Natural killer cell (primary cell): ENCODE data around the gene MMP15. TPM values are rescaled to one million over a fixed set of nuclear protein-coding genes. Genes with fewer than 3 reads are reported as not detected.
A peak's percentile ranks its signal among the peaks of the same experiment; 100 is the strongest.

Experiments used
- ATAC-seq, 3 donors: fragments of 150-1000 bp in 2 of 3; fragments of 200-7000 bp in 1 of 3; cut with Tn5 transposase; 1 replicate in 1 of 3; 2 replicates in 2 of 3; pipeline ENCODE4 v1.10.0; 2021; ENCODE audit warnings: mild to moderate bottlenecking in 2 of 3, moderate library complexity in 2 of 3
- DNase-seq, 2 donors: peaks; one replicate each; pipeline versions ENCODE4 v3.0.0 to v3.0.0-alpha.2; 2013 to 2021; ENCODE audit warnings: mixed read lengths in 1 of 2
- H3K27ac ChIP-seq: one replicate; pipeline ENCODE4 v1.5.1; 2013; ENCODE audit warnings: mild to moderate bottlenecking, low read length
- H3K27me3 ChIP-seq: one replicate; pipeline ENCODE4 v1.6.1; 2013; ENCODE audit warnings: low read length; ENCODE audit not compliant: control insufficient read depth, insufficient read depth
- H3K36me3 ChIP-seq: one replicate; pipeline ENCODE4 v1.6.1; 2013; ENCODE audit warnings: low read length; ENCODE audit not compliant: control insufficient read depth, insufficient read depth
- H3K4me1 ChIP-seq: one replicate; pipeline ENCODE4 v1.6.1; 2013; ENCODE audit warnings: low read length; ENCODE audit not compliant: control insufficient read depth, insufficient read depth
- H3K4me3 ChIP-seq: one replicate; pipeline ENCODE4 v1.5.1; 2013; ENCODE audit warnings: low read length
- H3K9me3 ChIP-seq: one replicate; pipeline ENCODE4 v1.6.1; 2013; ENCODE audit warnings: low read length; ENCODE audit not compliant: control insufficient read depth, insufficient read depth
- H3K27ac Mint-ChIP-seq, 2 donors: one replicate each; pipeline ENCODE4 v1.8.0; 2022; ENCODE audit warnings: mild to moderate bottlenecking in 2 of 2, mixed read lengths in 2 of 2, moderate library complexity in 1 of 2
- H3K27me3 Mint-ChIP-seq, 2 donors: one replicate each; pipeline ENCODE4 v1.8.0; 2022; ENCODE audit warnings: low read depth in 2 of 2, mixed read lengths in 2 of 2
- H3K36me3 Mint-ChIP-seq: one replicate; pipeline ENCODE4 v1.8.0; 2022; ENCODE audit warnings: mixed read lengths
- H3K4me1 Mint-ChIP-seq, 2 donors: one replicate each; pipeline ENCODE4 v1.8.0; 2022; ENCODE audit warnings: mixed read lengths in 2 of 2
- H3K4me3 Mint-ChIP-seq: one replicate; pipeline ENCODE4 v1.8.0; 2022; ENCODE audit warnings: mild to moderate bottlenecking, moderate library complexity, mixed read lengths
- H3K9me3 Mint-ChIP-seq, 2 donors: one replicate each; pipeline ENCODE4 v1.8.0; 2022; ENCODE audit warnings: mixed read lengths in 2 of 2
- WGBS: methylation state at CpG from one replicate; pipeline ENCODE4 v1.1.7; 2013; ENCODE audit warnings: missing lambda C conversion rate; ENCODE audit not compliant: insufficient coverage; 5-methylcytosine and 5-hydroxymethylcytosine counted together
- intact Hi-C: fragments of 100-400 bp; cut with micrococcal nuclease; formaldehyde crosslinking; loops from one replicate; pipeline ENCODE4 v1.14.2; 2022
- total RNA-seq, 4 donors: library from RNA; stranded (reverse); fragments of 120-200 nt in 1 of 4; gene quantifications; one replicate each; pipeline versions ENCODE4 v1.2.3 to v1.2.4, GENCODE V29; 2013 to 2022
- TF ChIP-seq, protein P1 (sequence below): fragments of 200-600 bp; IDR thresholded peaks from one replicate; pipeline ENCODE4 v1.8.0; 2022; ENCODE audit warnings: antibody characterized with exemption

The MMP15 gene
- total RNA-seq, 3 donors from 2014 or later (not counting 1 experiment from before 2014, with no cell fraction given): 0.23 to 0.27 (median 0.24) TPM

- Mint-ChIP-seq H3K9me3 (no peaks in the 10 kb centered on the region), H3K4me3 (no peak overlapping the region), H3K27ac (no peak overlapping the region), H3K4me1 (no peaks in the 10 kb centered on the region), H3K27me3 (peaks cover 0 to 4% of the 10 kb centered on the region in 2 donors), H3K36me3 (no peaks in the 10 kb centered on the region)
- H3K9me3 ChIP-seq: no peaks in the 10 kb centered on the region
- no peaks in the 10 kb centered on the region for H3K36me3 ChIP-seq
- DNase-seq (no peak), ATAC-seq (no peak)
- no peaks in the 10 kb centered on the region for H3K4me1 ChIP-seq
- no peaks in the 10 kb centered on the region for H3K27me3 ChIP-seq
- WGBS: 90% methylated on average over 5 of the region's 5 CpGs
- intact Hi-C loops: no loop called here
- H3K4me3 ChIP-seq: no peak overlapping the region
- H3K27ac ChIP-seq: no peak overlapping the region
- TF ChIP-seq, protein P1, sequence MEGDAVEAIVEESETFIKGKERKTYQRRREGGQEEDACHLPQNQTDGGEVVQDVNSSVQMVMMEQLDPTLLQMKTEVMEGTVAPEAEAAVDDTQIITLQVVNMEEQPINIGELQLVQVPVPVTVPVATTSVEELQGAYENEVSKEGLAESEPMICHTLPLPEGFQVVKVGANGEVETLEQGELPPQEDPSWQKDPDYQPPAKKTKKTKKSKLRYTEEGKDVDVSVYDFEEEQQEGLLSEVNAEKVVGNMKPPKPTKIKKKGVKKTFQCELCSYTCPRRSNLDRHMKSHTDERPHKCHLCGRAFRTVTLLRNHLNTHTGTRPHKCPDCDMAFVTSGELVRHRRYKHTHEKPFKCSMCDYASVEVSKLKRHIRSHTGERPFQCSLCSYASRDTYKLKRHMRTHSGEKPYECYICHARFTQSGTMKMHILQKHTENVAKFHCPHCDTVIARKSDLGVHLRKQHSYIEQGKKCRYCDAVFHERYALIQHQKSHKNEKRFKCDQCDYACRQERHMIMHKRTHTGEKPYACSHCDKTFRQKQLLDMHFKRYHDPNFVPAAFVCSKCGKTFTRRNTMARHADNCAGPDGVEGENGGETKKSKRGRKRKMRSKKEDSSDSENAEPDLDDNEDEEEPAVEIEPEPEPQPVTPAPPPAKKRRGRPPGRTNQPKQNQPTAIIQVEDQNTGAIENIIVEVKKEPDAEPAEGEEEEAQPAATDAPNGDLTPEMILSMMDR: no peak
Measured at GRCh38 chr16:58056580-58056979, 31.0 kb downstream of the MMP15 start.

GRCh38 chr16:58057121-58057520 is 31.6 kb downstream of the MMP15 start:
- 81% methylated on average over 4 of the region's 5 CpGs for WGBS
- ATAC-seq (no peak), DNase-seq (no peak)
- Histone ChIP-seq H3K36me3 (no peaks in the 10 kb centered on the region), H3K4me3 (no peak overlapping the region), H3K27me3 (no peaks in the 10 kb centered on the region), H3K27ac (no peak overlapping the region), H3K4me1 (no peaks in the 10 kb centered on the region), H3K9me3 (no peaks in the 10 kb centered on the region)
- Mint-ChIP-seq H3K9me3 (no peaks in the 10 kb centered on the region), H3K36me3 (no peaks in the 10 kb centered on the region), H3K4me3 (no peak overlapping the region), H3K27ac (no peak overlapping the region), H3K4me1 (no peaks in the 10 kb centered on the region), H3K27me3 (peaks cover 0 to 4% of the 10 kb centered on the region in 2 donors)
- intact Hi-C loops: no loop called here
- TF ChIP-seq, protein P1: no peak

GRCh38 chr16:58057784-58058183 is 32.2 kb downstream of the MMP15 start:
- 93% methylated on average over 2 of the region's 3 CpGs for WGBS
- no peaks in the 10 kb centered on the region for H3K27me3 ChIP-seq
- Mint-ChIP-seq H3K36me3 (no peaks in the 10 kb centered on the region), H3K4me1 (no peaks in the 10 kb centered on the region), H3K9me3 (no peaks in the 10 kb centered on the region), H3K27ac (no peak overlapping the region), H3K27me3 (peaks cover 0 to 4% of the 10 kb centered on the region in 2 donors), H3K4me3 (no peak overlapping the region)
- ATAC-seq (no peak), DNase-seq (no peak)
- no peaks in the 10 kb centered on the region for H3K9me3 ChIP-seq
- no peaks in the 10 kb centered on the region for H3K36me3 ChIP-seq
- TF ChIP-seq, protein P1: no peak
- H3K4me3 ChIP-seq: no peak overlapping the region
- no peaks in the 10 kb centered on the region for H3K4me1 ChIP-seq
- H3K27ac ChIP-seq: no peak overlapping the region
- intact Hi-C loops: no loop called here

GRCh38 chr16:58062821-58063220 is 37.3 kb downstream of the MMP15 start:
- Mint-ChIP-seq H3K4me1 (no peaks in the 10 kb centered on the region), H3K27ac (no peak overlapping the region), H3K27me3 (no peaks in the 10 kb centered on the region), H3K9me3 (no peaks in the 10 kb centered on the region), H3K36me3 (no peaks in the 10 kb centered on the region), H3K4me3 (no peak overlapping the region)
- no peaks in the 10 kb centered on the region for H3K9me3 ChIP-seq
- 89% methylated on average over 3 of the region's 4 CpGs for WGBS
- H3K27me3 ChIP-seq: no peaks in the 10 kb centered on the region
- intact Hi-C loops: no loop called here
- no peaks in the 10 kb centered on the region for H3K4me1 ChIP-seq
- DNase-seq (no peak), ATAC-seq (peak in 1 of 3 donors; percentile 17)
- H3K27ac ChIP-seq: no peak overlapping the region
- TF ChIP-seq, protein P1: no peak
- H3K4me3 ChIP-seq: no peak overlapping the region
- H3K36me3 ChIP-seq: no peaks in the 10 kb centered on the region
